Ramos (cell line): ENCODE measurements around the gene DYNC1I2.
"Not testable (repeated sequence)": the region's sequence is repeated elsewhere in the genome, so short reads cannot be mapped to it uniquely, and the experiment has no call there.

Experiments
- in situ Hi-C: fragments of 300-500 bp; cut with MboI; formaldehyde crosslinking; loops from one replicate; pipeline ENCODE4 v1.14.3; 2022; ENCODE audit warnings: low sequenced_read_pairs; ENCODE audit not compliant: unreplicated experiment

The DYNC1I2 gene

DNA sequence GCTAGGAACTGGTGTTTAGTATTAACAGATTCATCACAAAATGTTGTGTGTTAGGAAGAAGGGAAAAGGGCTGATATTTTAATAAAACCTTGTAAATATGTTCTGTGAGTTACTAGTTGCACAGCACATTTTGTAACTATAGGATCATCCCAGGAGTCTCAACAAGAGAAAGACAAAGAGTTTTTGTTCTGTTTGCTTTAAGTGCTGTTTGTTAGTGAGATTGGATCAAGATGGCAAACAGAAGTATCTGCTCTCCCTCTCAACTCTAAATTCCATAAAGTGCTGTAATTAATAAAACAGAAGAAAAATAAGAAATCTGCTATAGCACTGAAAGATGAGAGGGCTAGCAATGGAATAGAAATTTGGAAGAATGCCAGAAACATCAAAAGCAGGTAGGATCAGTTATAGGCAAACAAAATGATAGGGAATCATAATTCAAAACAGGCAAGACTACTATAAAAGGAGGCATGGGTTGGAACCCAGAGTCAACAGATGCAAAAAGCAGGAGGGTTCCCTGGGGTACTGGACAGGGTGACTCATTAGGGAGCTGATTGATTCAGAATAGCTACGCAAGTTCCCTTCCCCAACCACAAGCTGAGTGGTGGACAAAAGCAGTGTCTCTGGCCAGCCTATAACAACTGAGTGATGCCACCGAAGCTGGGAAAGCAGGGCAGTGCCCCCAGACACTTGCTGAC lies 75.8 kb downstream of the DYNC1I2 start:
- in situ Hi-C loops = no loop called here

DNA sequence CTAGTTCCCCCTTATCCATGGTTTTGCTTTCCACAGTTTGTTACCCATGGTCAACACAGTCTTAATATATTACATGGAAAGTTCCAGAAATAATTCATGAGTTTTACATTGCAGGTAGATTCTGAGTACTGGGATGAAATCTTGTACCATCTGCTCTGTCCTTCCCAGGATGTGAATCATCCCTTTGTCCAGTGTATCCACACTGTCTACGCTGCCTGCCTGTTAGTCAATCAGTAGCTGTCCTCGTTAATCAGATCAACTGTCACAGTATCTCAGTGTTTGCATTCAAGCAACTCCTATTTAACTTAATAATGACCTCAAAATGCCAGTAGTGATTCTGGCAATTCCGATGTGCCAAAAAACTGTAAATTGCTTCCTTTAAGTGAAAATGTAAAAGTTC lies 76.3 kb downstream of the DYNC1I2 start:
- in situ Hi-C loops = no loop called here

DNA sequence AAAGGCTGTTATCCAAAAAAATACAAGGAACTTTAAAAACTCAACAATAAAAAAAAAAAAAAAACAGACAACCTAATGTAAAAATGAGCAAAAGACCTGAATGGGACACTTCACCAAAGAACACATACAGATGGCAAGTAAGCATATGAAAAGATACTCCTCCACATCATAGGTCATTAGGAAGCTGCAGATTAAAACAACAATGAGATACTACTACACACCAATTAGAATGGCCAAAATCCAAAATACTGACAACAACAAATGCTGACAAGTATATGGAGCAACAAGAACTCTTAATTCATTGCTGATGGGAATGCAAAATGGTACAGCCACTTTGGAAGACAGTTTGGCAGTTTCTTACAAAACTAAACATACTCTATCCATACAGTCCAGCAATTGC lies 84.2 kb downstream of the DYNC1I2 start:
- in situ Hi-C loops = no loop called here

DNA sequence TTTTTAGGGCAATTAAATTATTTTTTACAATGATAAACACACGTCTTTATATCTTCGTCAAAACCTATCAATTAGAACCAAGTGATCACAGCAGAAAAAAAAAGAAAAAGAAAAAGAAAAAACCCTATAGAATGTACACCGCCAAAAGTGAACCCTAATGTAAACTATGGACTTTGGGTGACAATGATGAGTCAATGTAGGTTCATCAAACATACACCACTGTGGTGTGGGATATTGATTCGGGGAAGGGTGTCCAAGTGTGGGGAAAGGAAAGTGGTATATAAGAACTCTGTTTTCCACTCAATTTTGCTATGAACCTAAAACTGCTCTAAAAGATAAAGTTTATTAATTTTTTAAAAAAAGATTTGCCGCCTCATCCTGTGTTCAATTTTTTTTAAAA lies 85.1 kb downstream of the DYNC1I2 start:
- in situ Hi-C loops = no loop called here

DNA sequence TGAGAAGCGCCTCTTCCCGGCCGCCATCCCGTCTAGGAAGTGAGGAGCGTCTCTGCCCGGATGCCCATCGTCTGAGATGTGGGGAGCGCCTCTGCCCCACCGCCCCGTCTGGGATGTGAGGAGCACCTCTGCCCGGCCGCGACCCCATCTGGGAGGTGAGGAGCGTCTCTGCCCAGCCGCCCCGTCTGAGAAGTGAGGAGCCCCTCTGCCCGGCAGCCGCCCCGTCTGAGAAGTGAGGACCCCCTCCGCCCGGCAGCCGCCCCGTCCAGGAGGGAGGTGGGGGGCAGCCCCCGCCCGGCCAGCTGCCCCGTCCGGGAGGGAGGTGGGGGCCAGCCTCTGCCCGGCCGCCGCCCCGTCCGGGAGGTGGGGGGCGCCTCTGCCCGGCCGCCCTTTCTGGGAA lies 87.3 kb downstream of the DYNC1I2 start:
- in situ Hi-C loops = not testable (repeated sequence)

DNA sequence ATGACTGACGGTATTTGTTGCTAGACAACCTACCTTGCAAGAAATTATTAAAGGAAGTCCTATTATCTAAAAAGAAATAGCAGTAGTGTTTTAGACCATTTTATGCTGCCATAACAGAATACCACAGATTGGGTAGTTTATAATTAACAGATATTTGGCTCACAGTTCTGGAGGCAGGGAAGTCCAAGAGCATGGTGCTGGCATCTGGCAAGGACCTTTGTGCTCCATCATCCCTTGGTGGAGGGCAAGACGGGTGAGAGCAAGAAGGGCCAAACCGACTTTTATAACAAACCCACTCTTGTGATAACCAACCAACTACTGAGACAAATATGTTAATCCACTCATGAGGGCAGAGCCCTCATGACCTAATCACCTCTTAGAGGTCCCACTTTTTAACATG lies 91.2 kb downstream of the DYNC1I2 start:
- in situ Hi-C loops = no loop called here

DNA sequence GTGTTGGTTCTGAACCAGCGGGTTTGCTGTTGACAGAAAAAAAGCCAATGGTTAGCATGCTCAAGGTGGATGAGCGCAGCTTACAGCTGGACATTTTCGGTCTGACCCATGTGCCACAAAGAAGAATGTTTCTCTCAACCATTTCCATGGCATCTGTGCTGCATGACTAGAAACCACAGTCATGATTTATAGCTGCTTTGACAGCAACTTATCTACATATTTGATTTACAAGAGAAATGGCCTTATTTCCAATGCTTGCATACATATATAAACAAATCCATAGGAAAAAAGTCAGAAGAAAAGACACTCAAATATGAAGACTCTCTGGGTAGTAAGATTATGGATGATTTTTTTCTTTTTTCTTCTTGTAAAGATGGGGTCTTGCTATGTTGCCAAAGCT lies 98.2 kb downstream of the DYNC1I2 start:
- in situ Hi-C loops = no loop called here

DNA sequence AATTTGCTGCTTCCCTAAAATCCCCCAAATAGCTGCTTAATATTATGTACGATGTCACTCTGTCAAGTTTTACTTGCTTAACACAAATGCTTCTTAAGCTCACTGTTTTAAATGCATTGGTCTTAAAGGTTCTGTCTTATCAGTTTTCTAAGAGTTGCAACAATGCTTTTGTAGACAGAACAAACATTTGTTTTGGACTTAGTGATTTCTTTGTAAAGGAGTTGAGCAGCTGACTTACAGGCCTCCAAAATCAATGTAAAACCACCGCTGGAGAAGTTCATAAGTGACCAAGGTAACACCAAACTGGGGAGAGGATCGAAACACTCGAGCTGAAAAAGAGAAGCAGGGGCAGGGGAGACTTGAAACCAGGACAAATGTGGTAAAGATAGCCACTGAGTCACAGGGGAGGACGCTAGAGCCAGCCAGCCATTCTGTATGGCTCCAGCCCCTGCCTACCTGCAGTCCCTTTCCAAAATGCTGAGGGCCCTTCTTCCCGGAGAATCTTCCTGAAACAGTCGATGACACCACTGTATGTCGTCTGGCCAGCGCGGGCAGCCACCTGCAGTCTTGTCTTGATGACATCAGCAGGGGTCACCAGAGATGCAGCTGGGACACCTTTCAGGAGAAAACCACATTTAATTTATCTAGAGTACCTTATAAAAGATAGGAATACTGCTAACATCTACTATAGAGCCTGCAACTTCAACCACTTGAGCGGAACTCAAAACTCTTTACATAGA lies 100.2 kb downstream of the DYNC1I2 start:
- in situ Hi-C loops = no loop called here

DNA sequence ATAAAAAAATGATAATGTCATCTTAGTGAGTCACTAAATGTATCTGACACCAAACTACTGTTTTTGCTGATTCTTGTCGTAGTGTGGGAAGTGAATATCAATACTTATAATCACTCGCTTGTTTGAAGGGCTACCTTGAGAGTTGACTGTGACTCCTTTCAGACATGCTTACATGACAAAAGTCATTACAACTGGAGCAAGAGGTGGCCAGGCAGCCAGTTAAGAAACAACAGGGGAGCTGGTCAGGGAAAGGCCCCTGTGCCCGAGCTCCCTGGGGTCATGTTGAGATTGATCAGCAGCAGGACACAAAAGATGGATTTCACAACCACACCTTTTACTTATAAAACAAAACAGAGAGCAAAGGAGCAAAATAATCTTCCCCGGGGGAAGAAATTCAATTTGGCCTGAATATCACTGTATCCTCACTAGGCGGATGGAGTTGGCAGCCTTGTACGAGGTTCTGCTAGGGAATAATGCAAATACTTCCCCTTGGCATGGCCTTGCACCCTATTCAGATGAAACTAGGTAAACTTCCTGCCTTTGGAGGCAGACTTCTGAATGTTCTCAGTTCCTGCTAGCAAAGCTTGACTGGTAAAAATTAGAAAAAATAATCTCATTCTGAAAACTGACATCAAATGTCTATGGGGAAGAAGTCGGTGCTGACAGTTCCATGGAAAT lies 101.2 kb downstream of the DYNC1I2 start:
- in situ Hi-C loops = no loop called here

DNA sequence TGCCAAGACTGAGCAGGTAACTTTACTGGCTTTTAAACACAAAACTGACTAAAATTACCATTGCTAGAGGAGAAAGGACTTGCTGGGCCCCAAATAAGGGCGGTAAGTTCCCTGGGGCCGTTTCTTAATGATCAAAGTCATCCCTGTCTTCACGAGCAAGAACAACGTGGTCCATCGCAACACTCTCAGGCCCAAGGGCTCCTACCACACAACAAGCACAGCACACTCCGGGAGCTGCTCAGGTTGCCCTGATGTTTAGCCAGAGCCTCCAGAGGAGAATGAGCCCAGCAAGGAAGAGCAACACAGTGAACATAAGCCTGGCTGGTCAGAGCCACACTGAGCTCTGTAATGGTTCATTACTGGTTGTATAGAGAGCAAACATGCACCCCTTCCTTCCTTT lies 102.7 kb downstream of the DYNC1I2 start:
- in situ Hi-C loops = no loop called here

DNA sequence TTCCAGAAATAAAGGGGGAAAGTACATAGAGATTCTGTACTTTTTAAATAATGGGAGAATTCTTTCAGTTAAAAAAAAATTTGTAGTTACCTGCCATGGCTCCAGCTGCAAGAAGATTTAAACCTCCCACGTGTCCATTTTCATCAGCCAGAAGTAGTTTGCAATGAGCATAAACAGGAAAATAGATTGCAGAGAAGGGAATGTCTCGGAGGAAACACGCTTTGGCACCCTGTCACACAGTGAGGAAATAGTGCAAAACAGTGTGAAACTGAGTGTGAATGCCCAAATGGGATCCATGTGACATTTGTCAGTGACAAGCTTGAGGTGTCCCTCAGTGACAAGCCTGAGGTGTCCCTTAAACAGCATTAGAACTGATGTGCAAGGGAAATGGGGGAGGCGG lies 104.1 kb downstream of the DYNC1I2 start:
- in situ Hi-C loops = no loop called here

DNA sequence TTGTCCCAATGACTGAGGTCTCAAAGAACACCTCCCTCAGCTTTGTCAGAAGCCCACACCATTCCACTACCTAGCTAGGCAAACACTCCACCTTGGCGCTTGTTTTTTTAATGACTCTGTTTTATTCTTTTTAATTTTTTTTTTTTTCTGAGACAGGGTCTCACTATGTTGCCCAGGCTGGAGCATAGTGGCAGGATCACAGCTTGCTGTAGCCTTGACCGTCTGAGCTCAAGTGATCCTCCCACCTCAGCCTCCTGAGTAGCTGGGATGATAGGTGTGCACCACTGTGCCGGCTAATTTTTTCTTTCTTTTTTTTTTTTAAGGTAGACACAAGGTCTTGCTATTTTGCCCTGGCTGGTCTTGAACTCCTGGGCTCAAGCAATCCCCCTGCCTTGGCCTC lies 104.9 kb downstream of the DYNC1I2 start:
- in situ Hi-C loops = no loop called here

DNA sequence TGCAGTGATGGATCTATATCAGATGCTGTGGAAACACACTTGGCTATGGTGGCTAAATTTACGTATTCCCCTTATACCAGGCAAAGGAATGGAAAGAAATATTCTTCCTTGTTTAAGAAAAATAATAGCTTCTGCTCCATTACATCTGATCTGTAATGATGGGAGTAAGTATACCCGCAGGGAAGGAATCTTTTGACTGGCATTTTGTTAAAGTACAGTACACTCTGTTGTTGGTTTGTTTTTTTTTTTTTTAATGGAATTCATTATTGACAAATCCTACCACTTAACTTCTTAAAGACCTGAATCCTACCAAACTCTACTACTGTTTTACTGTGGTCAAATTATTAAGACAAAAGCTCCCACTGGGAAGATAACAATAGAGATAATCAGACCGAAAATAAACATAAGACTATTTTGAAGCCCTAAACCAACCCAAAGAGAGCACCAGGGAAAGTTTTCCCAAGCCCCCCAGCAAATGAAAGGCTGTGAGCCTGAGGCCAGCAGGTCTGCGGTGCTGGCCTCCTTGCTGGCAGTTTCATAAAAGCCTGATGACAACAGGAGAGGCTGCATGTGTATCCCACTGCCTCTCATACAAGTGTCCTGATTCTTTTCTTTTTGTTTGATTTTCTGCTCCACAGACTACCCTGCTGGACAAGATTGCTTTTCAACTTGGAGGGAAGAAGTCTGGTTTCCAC lies 105.8 kb downstream of the DYNC1I2 start:
- in situ Hi-C loops = no loop called here

DNA sequence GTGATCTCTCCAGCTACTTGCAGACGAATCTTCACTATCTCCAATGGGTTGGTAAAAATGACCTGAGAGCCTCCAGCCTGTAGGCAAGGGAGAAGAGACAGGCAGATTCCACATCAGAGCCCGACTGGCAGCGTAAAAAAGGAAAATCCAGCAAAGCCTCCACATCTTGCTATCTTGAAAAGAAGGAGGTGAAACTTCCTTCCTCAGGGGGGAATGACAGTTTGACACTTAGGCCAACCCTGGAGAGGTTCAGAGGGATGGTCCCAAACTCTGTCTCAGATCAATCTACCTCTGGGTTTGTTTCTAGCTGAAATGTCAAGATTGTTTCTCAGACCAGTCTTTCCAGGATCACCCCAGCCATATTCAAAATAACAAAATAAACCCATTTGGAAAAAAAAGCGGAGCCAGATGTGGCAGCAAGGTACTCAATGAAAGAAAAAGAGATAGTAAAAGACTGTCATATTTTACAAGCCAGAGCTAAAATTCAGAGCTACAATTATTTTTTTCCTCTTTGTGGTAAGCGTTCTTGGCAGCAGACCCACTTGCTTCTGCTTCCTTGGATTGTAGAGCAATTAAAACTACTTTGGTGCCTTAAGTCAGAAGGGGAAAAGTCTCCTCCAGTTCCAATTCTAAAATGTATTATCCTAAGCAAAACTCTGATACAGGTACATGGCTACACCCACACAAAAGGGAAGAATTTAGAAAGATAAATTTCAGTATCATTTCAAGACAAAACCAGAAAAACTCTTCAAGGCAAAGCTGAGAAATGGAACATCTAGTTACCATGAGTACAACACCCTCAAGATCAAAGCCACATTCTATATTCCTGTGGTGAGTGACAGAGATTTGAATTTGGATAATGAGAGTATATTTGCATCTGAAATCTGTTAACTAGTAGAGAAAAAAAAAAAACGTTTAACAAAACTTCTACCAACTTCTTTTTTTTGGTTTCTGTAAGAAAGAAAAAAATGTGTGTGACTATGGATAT lies 106.7 kb downstream of the DYNC1I2 start:
- in situ Hi-C loops = no loop called here

DNA sequence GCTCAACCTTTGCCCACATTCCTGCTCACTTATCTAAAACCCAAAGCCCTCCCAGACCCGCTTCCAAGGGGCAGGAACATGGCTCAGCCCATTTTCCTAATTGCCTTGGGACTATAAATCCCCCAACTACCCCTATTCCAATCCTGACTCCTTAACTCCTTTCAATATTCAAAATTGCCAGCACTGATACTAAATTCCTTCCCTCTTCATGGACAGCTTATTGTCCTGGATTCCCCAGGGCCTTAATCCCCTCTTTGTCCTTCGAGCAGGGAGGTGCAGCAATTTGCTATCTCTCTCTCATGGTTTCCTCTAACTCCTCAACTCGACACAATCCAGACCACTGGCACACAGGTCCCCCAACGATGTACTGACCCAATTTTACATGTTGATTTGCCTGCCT lies 107.6 kb downstream of the DYNC1I2 start:
- in situ Hi-C loops = no loop called here
